Measurements from ENCODE around the gene KISS1R.

DNA sequence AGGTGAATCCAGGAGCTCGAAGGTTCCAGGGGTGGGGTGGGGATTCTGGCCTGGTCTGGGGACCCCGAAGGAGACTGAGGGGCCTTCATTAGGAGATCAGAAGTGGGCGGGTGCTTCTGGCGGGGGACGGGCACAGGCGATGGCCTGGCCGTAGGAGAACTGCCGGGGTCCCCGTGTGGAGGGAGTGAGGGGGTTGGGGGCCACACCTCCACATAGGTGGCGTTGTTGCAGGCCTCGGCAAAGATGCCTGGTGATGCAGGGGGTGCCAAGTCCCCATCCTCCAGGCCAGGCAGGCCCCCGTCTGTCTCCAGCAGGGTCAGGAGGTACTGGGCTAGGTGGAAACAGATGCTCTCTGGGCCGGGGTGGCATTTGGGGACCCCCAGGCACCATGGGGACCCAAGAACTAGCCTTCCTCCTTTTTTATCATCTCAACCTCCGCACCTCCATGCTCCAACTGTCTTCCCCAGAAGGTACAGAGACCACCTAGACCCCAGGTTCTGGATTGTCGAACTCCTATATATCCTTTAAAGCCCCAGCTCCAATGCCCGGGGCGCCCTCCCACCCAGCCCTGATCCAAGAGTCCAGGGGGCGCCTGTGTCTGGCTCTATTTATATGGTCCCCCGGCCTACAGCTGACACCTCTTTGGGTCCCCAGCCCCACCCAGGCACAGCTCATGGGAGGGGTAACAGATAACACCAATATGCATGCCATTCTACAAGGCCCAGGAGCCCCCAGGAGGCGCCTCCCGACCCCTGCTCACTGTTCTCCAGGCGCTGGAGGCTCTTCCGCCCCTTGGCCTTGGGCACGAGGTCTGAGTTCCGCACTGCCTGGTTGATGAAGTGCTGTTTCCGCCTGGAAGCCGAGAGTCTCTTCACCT lies 15.7 kb upstream of the KISS1R start:
- TF ChIP-seq, protein P1, sequence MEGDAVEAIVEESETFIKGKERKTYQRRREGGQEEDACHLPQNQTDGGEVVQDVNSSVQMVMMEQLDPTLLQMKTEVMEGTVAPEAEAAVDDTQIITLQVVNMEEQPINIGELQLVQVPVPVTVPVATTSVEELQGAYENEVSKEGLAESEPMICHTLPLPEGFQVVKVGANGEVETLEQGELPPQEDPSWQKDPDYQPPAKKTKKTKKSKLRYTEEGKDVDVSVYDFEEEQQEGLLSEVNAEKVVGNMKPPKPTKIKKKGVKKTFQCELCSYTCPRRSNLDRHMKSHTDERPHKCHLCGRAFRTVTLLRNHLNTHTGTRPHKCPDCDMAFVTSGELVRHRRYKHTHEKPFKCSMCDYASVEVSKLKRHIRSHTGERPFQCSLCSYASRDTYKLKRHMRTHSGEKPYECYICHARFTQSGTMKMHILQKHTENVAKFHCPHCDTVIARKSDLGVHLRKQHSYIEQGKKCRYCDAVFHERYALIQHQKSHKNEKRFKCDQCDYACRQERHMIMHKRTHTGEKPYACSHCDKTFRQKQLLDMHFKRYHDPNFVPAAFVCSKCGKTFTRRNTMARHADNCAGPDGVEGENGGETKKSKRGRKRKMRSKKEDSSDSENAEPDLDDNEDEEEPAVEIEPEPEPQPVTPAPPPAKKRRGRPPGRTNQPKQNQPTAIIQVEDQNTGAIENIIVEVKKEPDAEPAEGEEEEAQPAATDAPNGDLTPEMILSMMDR (IDR thresholded peaks at IDR 0.05) = no peak
- TF ChIP-seq EP300 (IDR thresholded peaks at IDR 0.05; ENCODE audit: low read depth) = no peak
- TF ChIP-seq POLR2A (IDR thresholded peaks at IDR 0.05) = no peak
